PC-9 (cell line): ENCODE data around the gene TROAP. TPM values are rescaled to one million over a fixed set of nuclear protein-coding genes. Genes with fewer than 3 reads are reported as not detected.

Source experiments
- BruUV-seq: library from RNA; stranded (reverse); fragments of 400-500 nt; replicated peaks from 2 replicates; lab custom pipeline; 2021; lab: Mats Ljungman, UMichigan
- CTCF ChIA-PET: fragments of 300-600 bp; sonication (Branson Sonifier 250); formaldehyde crosslinking; loops from one replicate; lab custom pipeline; 2022; ENCODE audit warnings: antibody characterized with exemption; lab: Charles Lee
- POLR2A ChIA-PET: fragments of 300-600 bp; sonication (Branson Sonifier 250); formaldehyde crosslinking; loops from one replicate; lab custom pipeline; 2022; ENCODE audit warnings: antibody characterized with exemption; ENCODE audit not compliant: unreplicated experiment; lab: Charles Lee
- DNase-seq, 2 experiments: peaks; one replicate each; pipeline versions ENCODE4 v3.0.0 to v3.0.0-alpha.2; 2015 to 2022; ENCODE audit warnings: mixed read lengths in 1 of 2
- H2AFZ ChIP-seq: fragments of 200-600 bp; sonication (generic); 2 replicates; pipeline ENCODE4 v1.8.1; 2017; ENCODE audit warnings: antibody characterized with exemption
- H3F3A ChIP-seq: fragments of 200-600 bp; sonication (generic); 2 replicates; pipeline ENCODE4 v1.8.1; 2017; ENCODE audit warnings: antibody characterized with exemption, mild to moderate bottlenecking, low read depth; ENCODE audit not compliant: insufficient read depth
- H3K27ac ChIP-seq: fragments of 200-600 bp; sonication (generic); 2 replicates; pipeline ENCODE4 v1.6.1; 2016; ENCODE audit warnings: mixed run types
- H3K27me3 ChIP-seq: fragments of 200-600 bp; sonication (generic); 2 replicates; pipeline ENCODE4 v1.6.1; 2016; ENCODE audit warnings: low read depth, mixed run types; ENCODE audit not compliant: insufficient read depth
- H3K36me3 ChIP-seq: fragments of 200-600 bp; sonication (generic); 2 replicates; pipeline ENCODE4 v1.6.1; 2016; ENCODE audit warnings: low read depth, mixed run types
- H3K4me1 ChIP-seq: fragments of 200-600 bp; sonication (generic); replicated peaks from 2 replicates; pipeline ENCODE4 v1.6.1; 2016; ENCODE audit warnings: mixed run types; ENCODE audit not compliant: insufficient read depth
- H3K4me2 ChIP-seq: fragments of 200-600 bp; sonication (generic); 2 replicates; pipeline ENCODE4 v1.6.1; 2017; ENCODE audit warnings: mixed run types
- H3K4me3 ChIP-seq: fragments of 200-600 bp; sonication (generic); 2 replicates; pipeline ENCODE4 v1.6.1; 2016; ENCODE audit warnings: mixed run types
- H3K79me2 ChIP-seq: fragments of 200-600 bp; sonication (generic); 2 replicates; pipeline ENCODE4 v1.6.1; 2017; ENCODE audit warnings: low read depth, mixed run types
- H3K9me2 ChIP-seq: fragments of 200-600 bp; sonication (generic); 2 replicates; pipeline ENCODE4 v1.8.1; 2017; ENCODE audit warnings: mild to moderate bottlenecking; ENCODE audit not compliant: insufficient read depth
- H3K9me3 ChIP-seq: fragments of 200-600 bp; sonication (generic); 2 replicates; pipeline ENCODE4 v1.8.1; 2016; ENCODE audit warnings: low read depth; ENCODE audit not compliant: insufficient read depth
- H4K20me1 ChIP-seq: fragments of 200-600 bp; sonication (generic); 2 replicates; pipeline ENCODE4 v1.8.1; 2017; ENCODE audit not compliant: insufficient read depth
- CTCF ChIP-seq: fragments of 200-600 bp; sonication (generic); conservative IDR thresholded peaks from 2 replicates; pipeline ENCODE4 v1.6.1; 2017; ENCODE audit warnings: mixed run types, antibody characterized with exemption, mild to moderate bottlenecking, moderate library complexity
- EZH2 ChIP-seq: fragments of 200-600 bp; sonication (generic); IDR thresholded peaks from 2 replicates; pipeline ENCODE4 v1.8.0; 2017; ENCODE audit warnings: antibody characterized with exemption, low read depth
- intact Hi-C: fragments of 100-400 bp; cut with micrococcal nuclease; formaldehyde crosslinking; loops from one replicate; pipeline ENCODE4 v1.10.0; 2022; ENCODE audit not compliant: unreplicated experiment
- total RNA-seq: library from RNA; stranded (reverse); gene quantifications from 2 replicates; pipeline ENCODE4 v1.2.3, GENCODE V29; 2021

The TROAP gene
- total RNA-seq, 1 experiment from 2014 or later = 79.9 TPM

- H3F3A ChIP-seq = peaks cover 13% of the 10 kb centered on the region; the same call in 1 of the 2 replicates
Measured at GRCh38 chr12:49327368-49327767, 4.3 kb downstream of the TROAP start.

GRCh38 chr12:49327887-49328286 lies 4.8 kb downstream of the TROAP start:
- no peak for DNase-seq
- intact Hi-C loops = no loop called here
- Histone ChIP-seq H3K9me2 (no peaks in the 10 kb centered on the region), H3K4me2 (no peak overlapping the region), H3K27ac (no peak overlapping the region), H3K4me1 (peaks cover 9% of the 10 kb centered on the region; the same call in 1 of the 2 replicates), H3K9me3 (no peaks in the 10 kb centered on the region), H3K79me2 (peaks cover 12% of the 10 kb centered on the region), H3K27me3 (no peaks in the 10 kb centered on the region), H3K36me3 (no peaks in the 10 kb centered on the region), H3K4me3 (no peak overlapping the region), H4K20me1 (no peaks in the 10 kb centered on the region), H3F3A (peaks cover 13% of the 10 kb centered on the region; the same call in 1 of the 2 replicates), H2AFZ (no peak overlapping the region)
- CTCF ChIA-PET = interaction anchor here (0.7 kb wide), 1 partner anchor 32 kb away, joined by 14 read pairs; no protein-coding TSS in a partner anchor
- TF ChIP-seq EZH2 (no peak), CTCF (no peak)
- no TSS peak for BruUV-seq
- POLR2A ChIA-PET = no interaction called here

More at GRCh38 chr12:49327368-49327767, 4.3 kb downstream of the TROAP start:
- Histone ChIP-seq H3K9me2 (no peaks in the 10 kb centered on the region), H3K4me3 (no peak overlapping the region), H3K4me2 (no peak overlapping the region), H3K4me1 (peaks cover 9% of the 10 kb centered on the region; the same call in 1 of the 2 replicates), H3K9me3 (no peaks in the 10 kb centered on the region), H3K27me3 (no peaks in the 10 kb centered on the region), H4K20me1 (no peaks in the 10 kb centered on the region), H3K27ac (no peak overlapping the region), H2AFZ (no peak overlapping the region), H3K79me2 (peaks cover 12% of the 10 kb centered on the region), H3K36me3 (no peaks in the 10 kb centered on the region)
- no peak for DNase-seq
- TF ChIP-seq EZH2 (no peak), CTCF (no peak)
- no TSS peak for BruUV-seq
- intact Hi-C loops = no loop called here
- POLR2A ChIA-PET = no interaction called here
- CTCF ChIA-PET = no interaction called here

GRCh38 chr12:49328816-49329215 lies 5.8 kb downstream of the TROAP start:
- Histone ChIP-seq H3K79me2 (peaks cover 7% of the 10 kb centered on the region), H3K4me1 (peaks cover 6% of the 10 kb centered on the region; the same call in 1 of the 2 replicates), H3K36me3 (no peaks in the 10 kb centered on the region), H4K20me1 (no peaks in the 10 kb centered on the region), H3F3A (peaks cover 13% of the 10 kb centered on the region; the same call in 1 of the 2 replicates), H3K4me3 (no peak overlapping the region), H3K4me2 (no peak overlapping the region), H2AFZ (no peak overlapping the region), H3K27me3 (no peaks in the 10 kb centered on the region), H3K9me2 (no peaks in the 10 kb centered on the region), H3K27ac (no peak overlapping the region), H3K9me3 (no peaks in the 10 kb centered on the region)
- CTCF ChIA-PET = interaction anchor here (0.7 kb wide), 1 partner anchor 33 kb away, joined by 14 read pairs; no protein-coding TSS in a partner anchor
- BruUV-seq = no TSS peak
- DNase-seq = no peak
- POLR2A ChIA-PET = interaction anchor here (0.5 kb wide), 1 partner anchor 60 kb away, joined by 11 read pairs; no protein-coding TSS in a partner anchor
- TF ChIP-seq EZH2 = no peak
- no peak for TF ChIP-seq CTCF
- intact Hi-C loops = no loop called here
